Peyer's patch (tissue), 4 donors: ENCODE results near the gene ANGPTL4.

Experiments
- POLR2A ChIP-seq, 2 donors: fragments of 450-650 bp; IDR thresholded peaks; one replicate each; pipeline ENCODE4 v1.5.1; 2017; ENCODE audit warnings: antibody characterized with exemption in 2 of 2, mild to moderate bottlenecking in 2 of 2, moderate library complexity in 2 of 2
- TF ChIP-seq, protein P1 (sequence below), 6 experiments: fragments of 450-650 bp in 4 of 6; fragments of 200-600 bp in 2 of 6; sonication (generic) in 1 of 6; IDR thresholded peaks; one replicate each; pipeline ENCODE4 v1.5.1; 2017 to 2019; ENCODE audit warnings: antibody characterized with exemption in 6 of 6, mild to moderate bottlenecking in 3 of 6, moderate library complexity in 1 of 6

DNA sequence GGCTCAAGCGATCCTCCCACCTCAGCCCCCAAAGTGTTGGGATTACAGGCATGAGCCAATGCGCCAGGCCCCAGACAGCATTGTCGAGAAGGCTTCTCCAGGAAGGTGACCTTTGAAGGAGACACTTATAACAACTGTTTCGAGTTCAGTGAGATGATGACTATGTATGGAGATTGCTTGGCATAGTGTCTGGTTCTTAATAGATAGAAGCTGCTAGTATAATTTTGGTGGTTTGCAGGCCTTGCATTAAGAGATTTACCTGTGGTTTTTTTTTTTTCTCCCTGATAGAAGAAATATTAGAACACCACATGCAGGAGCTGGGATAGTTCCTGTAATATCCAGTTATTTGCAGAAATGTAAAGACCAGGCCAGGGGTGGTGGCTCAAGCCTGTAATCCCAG lies 52.8 kb downstream of the ANGPTL4 start:
- TF ChIP-seq, protein P1, sequence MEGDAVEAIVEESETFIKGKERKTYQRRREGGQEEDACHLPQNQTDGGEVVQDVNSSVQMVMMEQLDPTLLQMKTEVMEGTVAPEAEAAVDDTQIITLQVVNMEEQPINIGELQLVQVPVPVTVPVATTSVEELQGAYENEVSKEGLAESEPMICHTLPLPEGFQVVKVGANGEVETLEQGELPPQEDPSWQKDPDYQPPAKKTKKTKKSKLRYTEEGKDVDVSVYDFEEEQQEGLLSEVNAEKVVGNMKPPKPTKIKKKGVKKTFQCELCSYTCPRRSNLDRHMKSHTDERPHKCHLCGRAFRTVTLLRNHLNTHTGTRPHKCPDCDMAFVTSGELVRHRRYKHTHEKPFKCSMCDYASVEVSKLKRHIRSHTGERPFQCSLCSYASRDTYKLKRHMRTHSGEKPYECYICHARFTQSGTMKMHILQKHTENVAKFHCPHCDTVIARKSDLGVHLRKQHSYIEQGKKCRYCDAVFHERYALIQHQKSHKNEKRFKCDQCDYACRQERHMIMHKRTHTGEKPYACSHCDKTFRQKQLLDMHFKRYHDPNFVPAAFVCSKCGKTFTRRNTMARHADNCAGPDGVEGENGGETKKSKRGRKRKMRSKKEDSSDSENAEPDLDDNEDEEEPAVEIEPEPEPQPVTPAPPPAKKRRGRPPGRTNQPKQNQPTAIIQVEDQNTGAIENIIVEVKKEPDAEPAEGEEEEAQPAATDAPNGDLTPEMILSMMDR (IDR thresholded peaks at IDR 0.05), result no peak
- no peak for TF ChIP-seq POLR2A (IDR thresholded peaks at IDR 0.05)
